Ammon's horn (tissue), 1 donor: ENCODE results near the gene ASXL3.

Experiments used
- DNase-seq: peaks from one replicate; pipeline ENCODE4 v3.0.0-alpha.2; 2016; ENCODE audit warnings: low spot score

The ASXL3 gene

GRCh38 chr18:33720133-33720532, 142.1 kb downstream of the ASXL3 start:
- DNase-seq: peak; percentile 28

GRCh38 chr18:33729556-33729955, 151.5 kb downstream of the ASXL3 start:
- no peak for DNase-seq

GRCh38 chr18:33733376-33733775, 155.4 kb downstream of the ASXL3 start:
- DNase-seq: no peak

- no peak for DNase-seq
Observed at GRCh38 chr18:33735428-33735827, 157.4 kb downstream of the ASXL3 start.

- DNase-seq: no peak
Observed at GRCh38 chr18:33741760-33742159, 163.7 kb downstream of the ASXL3 start.

- DNase-seq: no peak
Observed at GRCh38 chr18:33744032-33744697, 166.1 kb downstream of the ASXL3 start.

GRCh38 chr18:33745151-33745795, 167.3 kb downstream of the ASXL3 start:
- peak; percentile 8 for DNase-seq

GRCh38 chr18:33745871-33746545, 168.0 kb downstream of the ASXL3 start:
- DNase-seq: peak; percentile 46

GRCh38 chr18:33749834-33750233, 171.8 kb downstream of the ASXL3 start:
- DNase-seq: peak; percentile 16

GRCh38 chr18:33750366-33750765, 172.3 kb downstream of the ASXL3 start:
- no peak for DNase-seq

GRCh38 chr18:33751613-33752221, 173.7 kb downstream of the ASXL3 start:
- DNase-seq: peak; percentile 41

GRCh38 chr18:33755391-33755790, 177.4 kb downstream of the ASXL3 start:
- no peak for DNase-seq

- DNase-seq: peak; percentile 32
Observed at GRCh38 chr18:33755931-33756560, 178.0 kb downstream of the ASXL3 start.

GRCh38 chr18:33757037-33757436, 179.0 kb downstream of the ASXL3 start:
- no peak for DNase-seq

GRCh38 chr18:33761363-33761762, 183.3 kb downstream of the ASXL3 start:
- peak; percentile 54 for DNase-seq

GRCh38 chr18:33781429-33781828, 203.4 kb downstream of the ASXL3 start:
- DNase-seq: no peak
